ENCODE results near the gene SKI.

- TF ChIP-seq ZNF274 (IDR thresholded peaks at IDR 0.05; ENCODE audit: low read depth, low read length) (no peak), YY1 (IDR thresholded peaks at IDR 0.05; ENCODE audit: insufficient read depth, insufficient read length) (no peak), SUZ12 (IDR thresholded peaks at IDR 0.05; ENCODE audit: extremely low read depth, insufficient read depth, insufficient read length) (no peak)
Measured at GRCh38 chr1:2348346-2349325, 120.5 kb downstream of the SKI start.
